Naive B cell (primary cell): Measurements from ENCODE around the gene OR9A2. TPM values are rescaled to one million over a fixed set of nuclear protein-coding genes. Genes with fewer than 3 reads are reported as not detected.

Experiments used
- ATAC-seq, 2 donors: fragments of 150-1000 bp; cut with Tn5 transposase; 2 replicates each; pipeline ENCODE4 v1.10.0; 2021; ENCODE audit warnings: low read depth in 2 of 2, mild to moderate bottlenecking in 2 of 2, moderate library complexity in 2 of 2
- DNase-seq: peaks from one replicate; pipeline ENCODE4 v3.0.0; 2022
- H3K27ac Mint-ChIP-seq, 6 donors: one replicate each; pipeline ENCODE4 v1.8.0; 2020 to 2022; ENCODE audit warnings: mild to moderate bottlenecking in 6 of 6, mixed read lengths in 6 of 6, moderate library complexity in 5 of 6, inconsistent platforms in 2 of 6
- H3K27me3 Mint-ChIP-seq, 3 donors: one replicate each; pipeline ENCODE4 v1.8.0; 2021 to 2022; ENCODE audit warnings: mixed read lengths in 3 of 3, mild to moderate bottlenecking in 1 of 3
- H3K36me3 Mint-ChIP-seq, 2 donors: one replicate each; pipeline ENCODE4 v1.8.0; 2020 to 2022; ENCODE audit warnings: mixed read lengths in 2 of 2, inconsistent platforms in 1 of 2, mild to moderate bottlenecking in 1 of 2
- H3K4me1 Mint-ChIP-seq, 3 donors: one replicate each; pipeline ENCODE4 v1.8.0; 2020 to 2022; ENCODE audit warnings: mixed read lengths in 3 of 3, inconsistent platforms in 1 of 3, mild to moderate bottlenecking in 1 of 3, moderate library complexity in 1 of 3
- H3K4me3 Mint-ChIP-seq, 8 donors: one replicate each; pipeline ENCODE4 v1.8.0; 2020 to 2022; ENCODE audit warnings: mild to moderate bottlenecking in 8 of 8, mixed read lengths in 8 of 8, moderate library complexity in 8 of 8, inconsistent platforms in 2 of 8
- H3K9me3 Mint-ChIP-seq, 7 donors: one replicate each; pipeline ENCODE4 v1.8.0; 2020 to 2022; ENCODE audit warnings: mixed read lengths in 7 of 7, mild to moderate bottlenecking in 5 of 7, inconsistent platforms in 2 of 7, moderate library complexity in 1 of 7
- polyA plus RNA-seq, 6 donors: library from polyadenylated mRNA; unstranded; fragments of 300-500 nt; fragmentation: Illumina TruSeq; gene quantifications; one replicate each; pipeline ENCODE4 v1.2.3, GENCODE V29; 2021; ENCODE audit warnings: low read depth in 6 of 6

Gene OR9A2
- polyA plus RNA-seq, 6 donors from 2014 or later, result not detected

- H3K27ac Mint-ChIP-seq, result no peak overlapping the region
- ATAC-seq, result no peak
- no peaks in the 10 kb centered on the region for H3K9me3 Mint-ChIP-seq
- peak overlapping the region in 1 of 8 donors; percentile 25 for H3K4me3 Mint-ChIP-seq
- H3K4me1 Mint-ChIP-seq, result peaks cover 47 to 61% (median 56%) of the 10 kb centered on the region in 3 donors
- no peaks in the 10 kb centered on the region for H3K36me3 Mint-ChIP-seq
- H3K27me3 Mint-ChIP-seq, result no peaks in the 10 kb centered on the region
- no peak for DNase-seq
Measured at GRCh38 chr7:143046426-143046851, 19.5 kb upstream of the OR9A2 start.

DNA sequence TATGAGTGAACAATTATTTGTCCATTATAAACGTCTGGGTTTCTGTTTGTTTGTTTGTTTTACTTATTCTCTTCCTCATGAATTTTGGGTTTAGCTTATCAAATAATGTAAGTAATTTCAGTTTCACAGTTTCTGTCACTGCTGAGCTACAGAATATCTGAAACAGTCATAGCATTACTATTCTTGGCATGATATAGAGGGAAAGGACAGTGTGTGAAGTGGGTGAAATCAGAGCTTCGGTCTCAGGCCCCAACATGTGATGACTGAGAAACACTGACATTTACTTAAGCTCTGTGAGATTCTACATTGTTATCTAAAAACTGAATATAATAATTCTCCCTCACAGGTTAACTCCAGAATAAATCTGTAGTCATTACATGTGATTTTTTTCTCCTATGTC, 16.5 kb upstream of the OR9A2 start:
- no peak overlapping the region for H3K4me3 Mint-ChIP-seq
- H3K4me1 Mint-ChIP-seq, result peaks cover 37 to 54% (median 43%) of the 10 kb centered on the region in 3 donors
- no peak overlapping the region for H3K27ac Mint-ChIP-seq
- H3K9me3 Mint-ChIP-seq, result no peaks in the 10 kb centered on the region
- DNase-seq (no peak), ATAC-seq (no peak)
- no peaks in the 10 kb centered on the region for H3K36me3 Mint-ChIP-seq
- H3K27me3 Mint-ChIP-seq, result no peaks in the 10 kb centered on the region

- H3K27ac Mint-ChIP-seq, result peak overlapping the region in 1 of 6 donors; percentile 4
- no peaks in the 10 kb centered on the region for H3K9me3 Mint-ChIP-seq
- no peak for DNase-seq
- no peaks in the 10 kb centered on the region for H3K36me3 Mint-ChIP-seq
- H3K27me3 Mint-ChIP-seq, result no peaks in the 10 kb centered on the region
- H3K4me1 Mint-ChIP-seq, result peaks cover 34 to 57% (median 38%) of the 10 kb centered on the region in 3 donors
- ATAC-seq, result no peak
- H3K4me3 Mint-ChIP-seq, result no peak overlapping the region
Measured at GRCh38 chr7:143042790-143043271, 15.9 kb upstream of the OR9A2 start.

- no peaks in the 10 kb centered on the region for H3K9me3 Mint-ChIP-seq
- peaks cover 29 to 51% (median 33%) of the 10 kb centered on the region in 3 donors for H3K4me1 Mint-ChIP-seq
- no peak for ATAC-seq
- H3K4me3 Mint-ChIP-seq, result no peak overlapping the region
- H3K36me3 Mint-ChIP-seq, result no peaks in the 10 kb centered on the region
- H3K27ac Mint-ChIP-seq, result no peak overlapping the region
- no peaks in the 10 kb centered on the region for H3K27me3 Mint-ChIP-seq
- no peak for DNase-seq
Measured at GRCh38 chr7:143042159-143042789, 15.3 kb upstream of the OR9A2 start.

GRCh38 chr7:143041346-143041745, 14.4 kb upstream of the OR9A2 start:
- no peak for ATAC-seq

GRCh38 chr7:143040209-143040715, 13.3 kb upstream of the OR9A2 start:
- H3K27ac Mint-ChIP-seq, result peak overlapping the region in 1 of 6 donors; percentile 13
- DNase-seq (no peak), ATAC-seq (no peak)
- H3K36me3 Mint-ChIP-seq, result peaks cover 0 to under 1% of the 10 kb centered on the region in 2 donors
- peaks cover 16 to 34% (median 19%) of the 10 kb centered on the region in 3 donors for H3K4me1 Mint-ChIP-seq
- H3K4me3 Mint-ChIP-seq, result no peak overlapping the region
- peaks cover 0 to 8% (median 0%) of the 10 kb centered on the region in 7 donors for H3K9me3 Mint-ChIP-seq
- H3K27me3 Mint-ChIP-seq, result no peaks in the 10 kb centered on the region

More at GRCh38 chr7:143041346-143041745, 14.4 kb upstream of the OR9A2 start:
- Mint-ChIP-seq H3K9me3 (no peaks in the 10 kb centered on the region), H3K27ac (peak overlapping the region in 1 of 6 donors; percentile 13), H3K4me3 (no peak overlapping the region), H3K27me3 (no peaks in the 10 kb centered on the region), H3K36me3 (no peaks in the 10 kb centered on the region), H3K4me1 (peaks cover 19 to 42% (median 23%) of the 10 kb centered on the region in 3 donors)
- no peak for DNase-seq

DNA sequence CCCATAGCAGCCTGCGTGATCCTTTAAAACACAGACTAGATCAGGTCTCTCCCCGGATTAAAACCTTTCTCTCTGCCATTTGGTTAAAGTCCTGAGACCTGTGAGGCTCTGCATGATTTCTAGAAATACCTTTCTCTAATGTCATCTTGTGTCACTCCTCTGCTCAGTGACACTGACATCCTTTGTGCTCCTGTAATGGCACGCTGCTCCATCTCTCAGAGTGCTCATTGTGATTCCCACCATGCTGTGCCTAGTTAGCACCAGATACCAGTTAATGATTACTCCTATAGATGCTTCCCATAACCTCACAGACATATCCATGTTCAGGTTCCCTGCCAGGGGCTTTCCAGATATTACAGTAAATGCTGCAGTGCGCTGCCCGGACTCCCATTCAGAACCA, 11.7 kb upstream of the OR9A2 start:
- Mint-ChIP-seq H3K4me3 (no peak overlapping the region), H3K9me3 (peaks cover 11 to 22% (median 15%) of the 10 kb centered on the region in 7 donors), H3K27ac (peak overlapping the region in 1 of 6 donors; percentile 39), H3K4me1 (peaks cover 16 to 34% (median 25%) of the 10 kb centered on the region in 3 donors), H3K36me3 (peaks cover 6 to 16% of the 10 kb centered on the region in 2 donors), H3K27me3 (no peaks in the 10 kb centered on the region)
- ATAC-seq (no peak), DNase-seq (no peak)

DNA sequence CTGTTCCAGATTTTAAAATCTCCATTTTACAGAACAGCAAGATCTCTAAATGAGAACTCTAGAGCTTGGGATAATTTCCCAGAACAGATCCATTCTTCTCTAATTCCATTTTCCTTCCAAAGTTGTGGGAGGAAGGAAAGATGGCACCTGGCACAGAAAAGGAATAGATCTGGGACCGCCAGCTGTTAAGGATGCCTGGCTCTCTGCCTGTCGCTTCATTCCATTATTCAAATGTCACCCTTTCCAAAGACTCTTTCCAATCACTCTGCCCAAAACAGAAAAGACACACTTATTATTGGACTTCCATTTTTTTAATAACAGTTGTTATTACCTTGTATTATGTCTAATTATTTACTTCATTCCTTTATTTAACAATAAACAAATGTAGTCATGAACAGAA, 751 bp upstream of the OR9A2 start:
- ATAC-seq (no peak), DNase-seq (no peak)
- no peaks in the 10 kb centered on the region for H3K36me3 Mint-ChIP-seq
- H3K4me1 Mint-ChIP-seq, result peaks cover 15 to 25% (median 16%) of the 10 kb centered on the region in 3 donors
- no peaks in the 10 kb centered on the region for H3K27me3 Mint-ChIP-seq
- H3K27ac Mint-ChIP-seq, result no peak overlapping the region
- H3K4me3 Mint-ChIP-seq, result no peak overlapping the region
- peaks cover 0 to 7% (median under 1%) of the 10 kb centered on the region in 7 donors for H3K9me3 Mint-ChIP-seq

GRCh38 chr7:143025371-143025770, 1.6 kb downstream of the OR9A2 start:
- Mint-ChIP-seq H3K4me3 (no peak overlapping the region), H3K9me3 (peaks cover 0 to 10% (median 0%) of the 10 kb centered on the region in 7 donors), H3K36me3 (peaks cover 0 to 4% of the 10 kb centered on the region in 2 donors), H3K27ac (no peak overlapping the region), H3K4me1 (peaks cover 21 to 35% (median 23%) of the 10 kb centered on the region in 3 donors), H3K27me3 (no peaks in the 10 kb centered on the region)
- DNase-seq (no peak), ATAC-seq (no peak)

DNA sequence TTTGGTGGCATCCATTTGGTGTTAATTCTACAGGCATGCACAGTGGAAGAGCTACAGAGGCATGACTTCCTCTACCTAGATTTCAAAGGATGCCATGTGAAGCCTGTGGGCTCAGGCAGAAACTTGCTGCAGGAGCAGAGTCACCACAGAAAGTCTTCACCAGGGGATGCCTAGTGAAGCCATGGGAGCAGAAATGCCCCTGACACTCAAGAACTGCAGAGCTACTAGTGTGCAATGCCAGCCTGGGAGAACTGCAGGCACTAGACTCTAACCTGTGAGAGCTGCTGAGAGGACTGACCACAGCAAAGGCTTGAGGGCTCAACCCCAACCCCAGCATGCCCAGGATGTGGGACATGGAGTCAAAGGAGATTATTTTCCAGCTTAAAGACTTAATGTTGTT, 3.9 kb downstream of the OR9A2 start:
- no peak overlapping the region for H3K4me3 Mint-ChIP-seq
- peaks cover 3 to 16% (median 10%) of the 10 kb centered on the region in 7 donors for H3K9me3 Mint-ChIP-seq
- ATAC-seq (no peak), DNase-seq (no peak)
- H3K36me3 Mint-ChIP-seq, result peaks cover 11 to 14% of the 10 kb centered on the region in 2 donors
- H3K27me3 Mint-ChIP-seq, result no peaks in the 10 kb centered on the region
- peak overlapping the region in 1 of 6 donors; percentile 8 for H3K27ac Mint-ChIP-seq
- peaks cover 32 to 46% (median 32%) of the 10 kb centered on the region in 3 donors for H3K4me1 Mint-ChIP-seq

DNA sequence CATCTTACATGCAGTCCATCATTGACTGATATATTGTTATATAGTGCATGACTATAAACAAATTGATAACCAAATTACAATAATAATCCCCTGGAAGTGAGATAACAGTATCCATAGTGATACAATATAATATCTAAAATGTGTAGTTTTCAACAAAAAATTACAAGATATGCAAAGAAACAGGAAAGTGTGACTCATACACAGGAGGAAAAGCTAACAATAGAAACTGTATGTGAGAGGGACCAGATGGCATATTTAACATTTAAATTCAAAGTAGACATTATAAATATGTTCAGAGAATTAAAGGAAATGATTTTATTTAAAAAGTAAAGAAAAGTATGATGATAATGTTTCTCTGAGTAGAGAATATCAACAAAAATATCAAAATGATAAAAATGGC, 8.0 kb downstream of the OR9A2 start:
- Mint-ChIP-seq H3K27ac (peak overlapping the region in 1 of 6 donors; percentile 80), H3K27me3 (no peaks in the 10 kb centered on the region), H3K4me3 (peak overlapping the region in 1 of 8 donors; percentile 13), H3K9me3 (peaks cover 3 to 13% (median 8%) of the 10 kb centered on the region in 7 donors), H3K36me3 (peaks cover 11 to 14% of the 10 kb centered on the region in 2 donors), H3K4me1 (peaks cover 65 to 75% (median 65%) of the 10 kb centered on the region in 3 donors)
- ATAC-seq, result no peak
- DNase-seq, result no peak

GRCh38 chr7:143016996-143017395, 9.9 kb downstream of the OR9A2 start:
- Mint-ChIP-seq H3K9me3 (peaks cover 3 to 13% (median 10%) of the 10 kb centered on the region in 7 donors), H3K4me1 (peaks cover 68 to 79% (median 71%) of the 10 kb centered on the region in 3 donors), H3K27ac (peak overlapping the region; percentile 78 to 97 (median 88)), H3K27me3 (no peaks in the 10 kb centered on the region), H3K36me3 (peaks cover 14 to 19% of the 10 kb centered on the region in 2 donors), H3K4me3 (peak overlapping the region; percentile 17 to 82 (median 65))
- ATAC-seq (peak; percentile 32), DNase-seq (no peak)

GRCh38 chr7:143015926-143016490, 10.9 kb downstream of the OR9A2 start:
- no peaks in the 10 kb centered on the region for H3K27me3 Mint-ChIP-seq
- H3K36me3 Mint-ChIP-seq, result peaks cover 11 to 19% of the 10 kb centered on the region in 2 donors
- peak overlapping the region in 5 of 8 donors; percentile 3 to 82 (median 55) for H3K4me3 Mint-ChIP-seq
- DNase-seq (no peak), ATAC-seq (no peak)
- H3K9me3 Mint-ChIP-seq, result peaks cover 3 to 13% (median 10%) of the 10 kb centered on the region in 7 donors
- H3K4me1 Mint-ChIP-seq, result peaks cover 70 to 79% (median 78%) of the 10 kb centered on the region in 3 donors
- peak overlapping the region; percentile 75 to 97 (median 93) for H3K27ac Mint-ChIP-seq
